Measurements from ENCODE around the gene TIA1.
A peak's percentile ranks its signal among the peaks of the same experiment; 100 is the strongest.
"Not testable (repeated sequence)": the region's sequence is repeated elsewhere in the genome, so short reads cannot be mapped to it uniquely, and the experiment has no call there.

The TIA1 gene

GRCh38 chr2:70248181-70248847, at the start of gene TIA1:
Gene TIA1 (minus strand): TSS chr2:70248628. CDS start chr2:70248430, 198 bp downstream.
- peak; percentile 62 to 98 (median 91) for DNase-seq

GRCh38 chr2:70297828-70298227, 49.4 kb upstream of the TIA1 start:
- not testable (repeated sequence) for DNase-seq

- no peak for DNase-seq
These were observed 35.2 kb upstream of the TIA1 start for GRCh38 chr2:70283500-70284191.

GRCh38 chr2:70282439-70282838, 34.0 kb upstream of the TIA1 start:
- no peak for DNase-seq

- DNase-seq, result no peak
These were observed 31.9 kb upstream of the TIA1 start for GRCh38 chr2:70280242-70280798.

- DNase-seq, result no peak
These were observed 21.9 kb upstream of the TIA1 start for GRCh38 chr2:70270323-70270722.

- DNase-seq, result not testable (repeated sequence)
These were observed 21.2 kb upstream of the TIA1 start for GRCh38 chr2:70269422-70270302.

GRCh38 chr2:70266925-70267324, 18.5 kb upstream of the TIA1 start:
- DNase-seq, result not testable (repeated sequence)

- DNase-seq, result no peak
These were observed 13.1 kb upstream of the TIA1 start for GRCh38 chr2:70261501-70261900.

GRCh38 chr2:70258532-70258875, 10.1 kb upstream of the TIA1 start:
- DNase-seq, result peak in 30 of 56 donors; percentile 7 to 59 (median 30)

GRCh38 chr2:70255637-70256314, 7.3 kb upstream of the TIA1 start:
- DNase-seq, result no peak

- DNase-seq, result no peak
These were observed 2.0 kb upstream of the TIA1 start for GRCh38 chr2:70250434-70250833.

- no peak for DNase-seq
These were observed 856 bp downstream of the TIA1 start for GRCh38 chr2:70247364-70248180.

GRCh38 chr2:70243806-70244584, 4.4 kb downstream of the TIA1 start:
- no peak for DNase-seq

- DNase-seq, result no peak
These were observed 5.9 kb downstream of the TIA1 start for GRCh38 chr2:70242552-70242951.

- no peak for DNase-seq
These were observed 7.1 kb downstream of the TIA1 start for GRCh38 chr2:70241340-70241739.

- no peak for DNase-seq
These were observed 7.8 kb downstream of the TIA1 start for GRCh38 chr2:70240599-70240998.

- no peak for DNase-seq
These were observed 14.5 kb downstream of the TIA1 start for GRCh38 chr2:70233926-70234325.

GRCh38 chr2:70226781-70227180, 21.6 kb downstream of the TIA1 start:
- DNase-seq, result no peak

Data from amygdala (tissue), 56 donors.